Measurements from ENCODE around the gene PPAN. TPM values are rescaled to one million over a fixed set of nuclear protein-coding genes. Genes with fewer than 3 reads are reported as not detected.

Gene PPAN
- total and polyA plus RNA-seq, 2 experiments from 2014 or later = 42.9 to 67.3 TPM

DNA sequence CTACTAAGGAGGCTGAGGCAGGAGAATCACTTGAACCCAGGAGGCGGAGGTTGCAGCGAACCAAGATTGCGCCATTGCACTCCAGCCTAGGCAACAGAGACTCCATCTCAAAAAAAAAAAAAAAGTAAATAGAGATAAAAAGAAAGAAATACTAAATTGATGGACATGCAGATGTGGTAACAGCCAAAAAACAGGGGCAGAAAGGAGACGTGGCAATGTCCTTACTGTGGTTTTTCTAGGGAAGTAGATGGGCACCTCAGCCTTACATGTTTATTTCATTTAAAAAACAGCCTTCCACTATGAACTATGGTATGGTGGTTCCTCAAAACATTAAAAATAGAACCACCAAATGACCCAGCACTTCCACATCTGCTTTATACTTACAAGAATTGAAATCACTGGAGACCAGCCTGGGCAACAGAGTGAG, 20.1 kb downstream of the PPAN start:
- Histone ChIP-seq H3K36me3 (peaks cover 4% of the 10 kb centered on the region), H3K27me3 (no peaks in the 10 kb centered on the region), H3K4me1 (ENCODE audit: low read depth) (no peaks in the 10 kb centered on the region), H3K27ac (no peak overlapping the region), H3K4me3 (no peak overlapping the region), H3K9me3 (ENCODE audit: low read depth) (no peaks in the 10 kb centered on the region)
- no peak for TF ChIP-seq CTCF (IDR thresholded peaks at IDR 0.05; ENCODE audit: low read depth, low read length)
- no peak for DNase-seq (ENCODE audit: low read depth in 1 of 2, low spot score in 1 of 2)

- H3K4me1 ChIP-seq (ENCODE audit: low read depth) = no peaks in the 10 kb centered on the region
- no peaks in the 10 kb centered on the region for H3K27me3 ChIP-seq
- DNase-seq (ENCODE audit: low read depth in 1 of 2, low spot score in 1 of 2) = no peak
- H3K27ac ChIP-seq = no peak overlapping the region
- no peaks in the 10 kb centered on the region for H3K9me3 ChIP-seq (ENCODE audit: low read depth)
- TF ChIP-seq CTCF (IDR thresholded peaks at IDR 0.05; ENCODE audit: low read depth, low read length) = no peak
- H3K36me3 ChIP-seq = peaks cover 32% of the 10 kb centered on the region
- H3K4me3 ChIP-seq = no peak overlapping the region
Measured at GRCh38 chr19:10132905-10133304, 26.7 kb downstream of the PPAN start.

- H3K27me3 ChIP-seq = no peaks in the 10 kb centered on the region
- TF ChIP-seq CTCF (IDR thresholded peaks at IDR 0.05; ENCODE audit: low read depth, low read length) = no peak
- DNase-seq (ENCODE audit: low read depth in 1 of 2, low spot score in 1 of 2) = no peak
- H3K9me3 ChIP-seq (ENCODE audit: low read depth) = no peaks in the 10 kb centered on the region
- H3K4me1 ChIP-seq (ENCODE audit: low read depth) = no peaks in the 10 kb centered on the region
- H3K27ac ChIP-seq = no peak overlapping the region
- H3K36me3 ChIP-seq = peaks cover 36% of the 10 kb centered on the region
- no peak overlapping the region for H3K4me3 ChIP-seq
Measured at GRCh38 chr19:10133596-10133995, 27.4 kb downstream of the PPAN start.

DNA sequence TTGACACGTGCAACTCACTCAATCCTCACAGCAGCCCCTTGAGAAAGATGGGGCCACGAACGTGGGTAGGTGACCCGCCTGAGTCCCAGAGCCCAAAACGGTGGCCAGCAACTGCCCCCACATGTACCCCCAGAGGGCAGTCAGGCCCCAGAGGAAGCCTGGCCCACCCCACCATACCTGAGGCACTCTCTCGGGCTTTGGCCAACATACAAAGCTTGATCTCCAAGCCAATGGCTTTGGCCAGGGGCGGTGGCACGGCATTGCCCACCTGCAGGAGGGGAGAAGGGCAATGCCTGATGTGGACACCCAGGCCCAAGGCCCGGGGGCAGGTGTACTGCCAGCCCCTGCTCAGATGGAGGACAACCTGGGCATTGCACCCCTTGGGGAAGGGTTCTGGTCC, 27.9 kb downstream of the PPAN start:
- peaks cover 38% of the 10 kb centered on the region for H3K36me3 ChIP-seq
- no peaks in the 10 kb centered on the region for H3K27me3 ChIP-seq
- no peak for TF ChIP-seq CTCF (IDR thresholded peaks at IDR 0.05; ENCODE audit: low read depth, low read length)
- no peaks in the 10 kb centered on the region for H3K4me1 ChIP-seq (ENCODE audit: low read depth)
- H3K27ac ChIP-seq = no peak overlapping the region
- no peak overlapping the region for H3K4me3 ChIP-seq
- no peaks in the 10 kb centered on the region for H3K9me3 ChIP-seq (ENCODE audit: low read depth)
- no peak for DNase-seq (ENCODE audit: low read depth in 1 of 2, low spot score in 1 of 2)

DNA sequence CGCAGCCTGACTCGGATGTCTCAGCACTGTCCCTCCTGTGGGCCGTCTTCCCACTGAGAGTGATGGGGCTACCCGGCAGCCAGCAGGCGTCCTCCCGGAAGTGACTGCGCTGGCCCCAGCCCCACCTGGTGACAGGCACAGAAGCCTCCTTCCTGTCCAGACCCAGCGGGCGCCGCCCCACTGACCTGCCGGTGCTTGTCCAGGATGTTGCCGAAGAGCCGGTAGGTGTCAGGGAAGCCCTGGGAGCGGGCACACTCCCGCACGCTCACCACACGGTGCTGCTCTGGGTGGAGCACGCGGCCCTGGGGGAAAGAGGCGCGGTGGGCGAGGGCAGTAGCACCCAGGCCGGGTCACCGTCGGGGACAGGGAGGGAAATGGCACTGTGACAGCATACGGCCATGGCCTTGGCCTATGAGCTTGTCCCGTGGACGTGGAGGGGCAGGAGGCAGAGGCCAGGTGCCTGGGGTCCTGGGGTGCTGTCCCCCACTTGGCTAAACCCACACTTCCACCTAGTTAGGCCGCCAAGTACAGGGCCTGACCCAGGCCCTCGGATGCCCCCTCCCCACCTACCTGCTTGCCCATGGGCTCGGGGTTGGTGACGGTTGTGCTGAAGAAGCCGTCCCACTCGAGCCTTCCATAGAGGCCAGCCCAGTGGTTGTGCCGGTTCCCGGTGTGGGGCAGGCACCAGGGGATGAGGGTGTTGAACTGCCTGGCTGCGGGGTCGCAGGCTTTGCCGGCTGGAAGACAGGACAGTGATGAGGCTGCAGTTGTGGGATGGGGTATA, 29.6 kb downstream of the PPAN start:
- Histone ChIP-seq H3K4me3 (no peak overlapping the region), H3K36me3 (peaks cover 45% of the 10 kb centered on the region), H3K4me1 (ENCODE audit: low read depth) (no peaks in the 10 kb centered on the region), H3K9me3 (ENCODE audit: low read depth) (no peaks in the 10 kb centered on the region), H3K27ac (no peak overlapping the region), H3K27me3 (no peaks in the 10 kb centered on the region)
- TF ChIP-seq CTCF (IDR thresholded peaks at IDR 0.05; ENCODE audit: low read depth, low read length) = no peak
- no peak for DNase-seq (ENCODE audit: low read depth in 1 of 2, low spot score in 1 of 2)
